Esophagus muscularis mucosa (tissue), 4 donors: Measurements from ENCODE around the gene PIK3C2B. TPM values are rescaled to one million over a fixed set of nuclear protein-coding genes. Genes with fewer than 3 reads are reported as not detected.
A peak's percentile ranks its signal among the peaks of the same experiment; 100 is the strongest.

Source experiments
- DNase-seq: peaks from one replicate; pipeline ENCODE4 v3.0.0-alpha.2; 2017; ENCODE audit errors: extremely low spot score
- H3K27ac ChIP-seq, 4 donors: fragments of 200-600 bp; sonication (generic); replicated peaks in 1 of 4; 1 replicate in 3 of 4; 2 replicates in 1 of 4; pipeline ENCODE4 v1.5.1; 2016 to 2019; ENCODE audit warnings: mild to moderate bottlenecking in 1 of 4
- H3K27me3 ChIP-seq, 4 donors: fragments of 200-600 bp; sonication (generic); one replicate each; pipeline versions ENCODE4 v1.5.1 to v1.6.0; 2016 to 2019
- H3K36me3 ChIP-seq, 4 donors: fragments of 200-600 bp; sonication (generic); one replicate each; pipeline ENCODE4 v1.5.1; 2016 to 2019
- H3K4me1 ChIP-seq, 4 donors: fragments of 200-600 bp; sonication (generic); one replicate each; pipeline ENCODE4 v1.5.1; 2016 to 2019
- H3K4me3 ChIP-seq, 4 donors: fragments of 200-600 bp; sonication (generic); 1 replicate in 2 of 4; 2 replicates in 2 of 4; pipeline ENCODE4 v1.5.1; 2016 to 2019; ENCODE audit warnings: mild to moderate bottlenecking in 4 of 4, moderate library complexity in 1 of 4
- H3K9me3 ChIP-seq, 4 donors: fragments of 200-600 bp; sonication (generic); 1 replicate in 3 of 4; 2 replicates in 1 of 4; pipeline ENCODE4 v1.5.1; 2016 to 2019
- EP300 ChIP-seq: sonication (generic); formaldehyde crosslinking; IDR thresholded peaks from one replicate; pipeline ENCODE4 v1.6.1; 2017; ENCODE audit warnings: antibody characterized with exemption
- POLR2A ChIP-seq: fragments of 450-650 bp; IDR thresholded peaks from one replicate; pipeline ENCODE4 v1.6.1; 2017; ENCODE audit warnings: antibody characterized with exemption, moderate library complexity, mild to moderate bottlenecking, low read depth
- POLR2AphosphoS5 ChIP-seq, 2 donors: sonication (generic); formaldehyde crosslinking; IDR thresholded peaks; one replicate each; pipeline ENCODE4 v1.6.1; 2017; ENCODE audit warnings: antibody characterized with exemption in 2 of 2
- WGBS: methylation state at CpG from one replicate; pipeline ENCODE4 v1.1.5; 2018; 5-methylcytosine and 5-hydroxymethylcytosine counted together
- intact Hi-C: fragments of 100-400 bp; cut with DNase I; formaldehyde crosslinking; loops from one replicate; pipeline ENCODE4 v1.15.1; 2023
- total RNA-seq, 4 donors: library from RNA; depleted of rRNA; stranded (reverse); fragments of >200 nt; gene quantifications; one replicate each; pipeline versions ENCODE4 v1.1.0 to v1.2.1, GENCODE V29; 2016
- TF ChIP-seq, protein P1 (sequence below), 3 experiments: fragments of 200-600 bp in 2 of 3; fragments of 450-650 bp in 1 of 3; sonication (generic) in 2 of 3; IDR thresholded peaks; one replicate each; pipeline ENCODE4 v1.5.1; 2017 to 2019; ENCODE audit warnings: antibody characterized with exemption in 3 of 3, mild to moderate bottlenecking in 2 of 3, moderate library complexity in 1 of 3

PIK3C2B gene
- total RNA-seq, 4 donors from 2014 or later: 10.8 to 15.8 (median 13.6) TPM

DNA sequence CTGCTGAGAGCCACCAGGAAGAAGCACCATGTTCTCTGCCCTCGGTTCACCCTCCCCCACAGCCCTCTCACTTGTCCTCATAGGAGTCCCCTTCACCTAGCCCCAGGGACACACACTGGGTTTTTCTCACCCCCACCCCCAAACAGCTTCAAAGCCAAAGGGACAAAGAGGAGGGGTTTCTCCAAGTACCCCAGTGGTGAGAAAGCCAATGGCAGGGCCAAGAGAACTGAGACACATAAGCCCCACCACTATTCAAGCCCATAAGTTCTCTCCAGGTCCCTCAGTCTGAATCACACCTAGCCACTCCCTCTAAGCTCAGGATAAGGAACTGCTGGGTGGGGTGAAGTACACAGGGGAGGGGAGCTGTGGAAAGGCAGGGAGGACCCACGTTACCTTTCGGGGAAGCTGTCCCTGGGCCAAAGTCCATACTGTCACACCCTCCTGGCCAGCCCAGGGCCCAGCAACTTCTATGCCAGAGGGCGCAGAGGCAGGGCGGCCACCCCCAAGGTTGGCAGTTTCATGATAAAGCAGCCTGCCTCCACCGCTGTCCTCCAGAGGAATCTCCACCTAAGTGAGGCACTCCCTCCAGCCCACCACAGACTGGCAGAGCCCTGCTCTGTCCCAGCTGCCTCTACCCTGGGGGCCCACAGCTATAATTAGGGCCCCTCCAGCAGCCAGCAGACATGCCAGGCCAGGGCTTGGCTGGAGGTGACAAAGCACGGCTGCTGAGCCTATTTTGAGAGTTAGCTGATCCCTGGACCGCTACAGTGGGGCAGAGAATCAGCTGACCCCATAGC lies 43.9 kb downstream of the PIK3C2B start:
- no peaks in the 10 kb centered on the region for H3K27me3 ChIP-seq
- TF ChIP-seq POLR2A: no peak
- TF ChIP-seq POLR2AphosphoS5 (IDR thresholded peaks at IDR 0.05): no peak
- no peak for TF ChIP-seq EP300
- TF ChIP-seq, protein P1, sequence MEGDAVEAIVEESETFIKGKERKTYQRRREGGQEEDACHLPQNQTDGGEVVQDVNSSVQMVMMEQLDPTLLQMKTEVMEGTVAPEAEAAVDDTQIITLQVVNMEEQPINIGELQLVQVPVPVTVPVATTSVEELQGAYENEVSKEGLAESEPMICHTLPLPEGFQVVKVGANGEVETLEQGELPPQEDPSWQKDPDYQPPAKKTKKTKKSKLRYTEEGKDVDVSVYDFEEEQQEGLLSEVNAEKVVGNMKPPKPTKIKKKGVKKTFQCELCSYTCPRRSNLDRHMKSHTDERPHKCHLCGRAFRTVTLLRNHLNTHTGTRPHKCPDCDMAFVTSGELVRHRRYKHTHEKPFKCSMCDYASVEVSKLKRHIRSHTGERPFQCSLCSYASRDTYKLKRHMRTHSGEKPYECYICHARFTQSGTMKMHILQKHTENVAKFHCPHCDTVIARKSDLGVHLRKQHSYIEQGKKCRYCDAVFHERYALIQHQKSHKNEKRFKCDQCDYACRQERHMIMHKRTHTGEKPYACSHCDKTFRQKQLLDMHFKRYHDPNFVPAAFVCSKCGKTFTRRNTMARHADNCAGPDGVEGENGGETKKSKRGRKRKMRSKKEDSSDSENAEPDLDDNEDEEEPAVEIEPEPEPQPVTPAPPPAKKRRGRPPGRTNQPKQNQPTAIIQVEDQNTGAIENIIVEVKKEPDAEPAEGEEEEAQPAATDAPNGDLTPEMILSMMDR (IDR thresholded peaks at IDR 0.05): no peak
- no peak overlapping the region for H3K4me3 ChIP-seq
- peaks cover 9 to 91% (median 64%) of the 10 kb centered on the region in 4 donors for H3K36me3 ChIP-seq
- no peak for DNase-seq
- H3K4me1 ChIP-seq: peaks cover 21 to 45% (median 26%) of the 10 kb centered on the region in 4 donors
- no peaks in the 10 kb centered on the region for H3K9me3 ChIP-seq
- intact Hi-C loops: no loop called here
- H3K27ac ChIP-seq: peak overlapping the region in 3 of 4 donors; percentile 31 to 60 (median 47)
- 75% methylated on average over 3 of the region's 8 CpGs for WGBS

DNA sequence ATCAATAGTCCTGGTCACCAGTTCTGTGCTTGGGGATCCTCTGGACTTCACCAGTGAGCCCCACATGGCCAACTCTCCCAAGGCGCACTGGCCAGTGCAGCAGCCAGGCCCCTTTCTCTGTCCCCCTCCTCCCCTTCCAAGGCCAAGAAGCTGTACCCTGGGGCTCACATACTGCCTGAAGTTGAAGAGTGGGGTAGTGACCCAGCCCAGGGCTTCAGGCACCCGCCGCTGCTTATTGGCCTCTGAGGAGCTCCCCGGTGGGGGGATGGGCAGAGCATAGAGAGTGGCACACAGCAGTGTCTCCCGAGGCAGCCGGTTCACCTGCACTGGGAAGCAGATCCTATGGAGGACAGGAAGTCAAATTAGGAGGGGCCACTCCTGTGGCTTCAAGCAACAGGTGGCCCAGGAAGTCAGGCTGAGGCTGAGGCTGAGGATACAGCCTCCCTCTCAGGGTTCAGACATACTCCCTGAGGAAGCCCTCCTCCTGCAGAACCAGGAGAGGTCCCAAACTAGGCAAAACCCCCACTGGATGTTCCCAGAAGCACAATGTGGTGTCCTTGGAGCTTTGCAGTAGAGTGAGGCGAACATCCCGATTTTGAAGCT lies 44.8 kb downstream of the PIK3C2B start:
- TF ChIP-seq POLR2A (no peak), POLR2AphosphoS5 (IDR thresholded peaks at IDR 0.05) (no peak), EP300 (no peak)
- TF ChIP-seq, protein P1 (IDR thresholded peaks at IDR 0.05): no peak
- no peaks in the 10 kb centered on the region for H3K27me3 ChIP-seq
- no peak for DNase-seq
- no peak overlapping the region for H3K27ac ChIP-seq
- H3K36me3 ChIP-seq: peaks cover under 1 to 84% (median 60%) of the 10 kb centered on the region in 4 donors
- intact Hi-C loops: no loop called here
- H3K4me1 ChIP-seq: peaks cover 21 to 45% (median 26%) of the 10 kb centered on the region in 4 donors
- H3K4me3 ChIP-seq: no peak overlapping the region
- no peaks in the 10 kb centered on the region for H3K9me3 ChIP-seq
- 73% methylated on average over 6 of the region's 8 CpGs for WGBS

DNA sequence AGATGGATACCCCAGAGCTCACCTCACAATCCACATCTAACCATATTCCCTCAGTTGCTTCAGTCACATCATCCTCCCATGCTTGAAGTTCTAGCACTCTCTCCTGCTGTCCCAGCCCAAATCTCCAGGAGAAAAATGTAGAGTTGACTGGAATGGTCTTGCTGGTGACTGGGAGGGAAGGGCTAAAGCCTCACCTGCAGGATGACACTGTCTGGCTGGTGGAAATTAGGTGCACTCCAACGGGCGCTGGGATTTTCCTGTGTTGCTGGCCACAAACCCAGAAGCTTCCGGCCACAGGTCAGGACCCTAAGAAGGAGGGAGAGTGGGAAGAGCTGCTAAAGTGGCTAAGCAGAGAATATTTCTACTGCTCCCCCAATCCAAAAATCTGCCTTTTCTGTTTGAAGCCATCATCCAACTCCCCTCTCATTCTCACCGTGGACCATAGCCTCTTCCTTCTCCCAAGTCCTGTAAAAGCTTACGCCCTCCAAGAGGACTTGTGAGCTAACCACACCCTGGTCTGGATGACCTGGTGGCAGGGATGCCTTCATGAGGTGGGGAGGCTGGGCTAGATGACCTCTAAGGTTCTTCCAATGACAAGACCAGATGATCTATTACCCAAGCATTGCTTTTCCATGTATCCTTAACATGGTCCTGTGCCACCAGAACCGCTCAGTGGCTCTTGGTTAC lies 45.5 kb downstream of the PIK3C2B start:
- intact Hi-C loops: no loop called here
- Histone ChIP-seq H3K27me3 (no peaks in the 10 kb centered on the region), H3K4me3 (no peak overlapping the region), H3K27ac (peak overlapping the region in 1 of 4 donors; percentile 17), H3K9me3 (no peaks in the 10 kb centered on the region), H3K4me1 (peaks cover 21 to 45% (median 26%) of the 10 kb centered on the region in 4 donors), H3K36me3 (peaks cover 3 to 84% (median 60%) of the 10 kb centered on the region in 4 donors)
- no peak for DNase-seq
- WGBS: 83% methylated on average over 5 of the region's 6 CpGs
- no peak for TF ChIP-seq EP300
- TF ChIP-seq POLR2A: no peak
- TF ChIP-seq POLR2AphosphoS5 (IDR thresholded peaks at IDR 0.05): no peak
- TF ChIP-seq, protein P1 (IDR thresholded peaks at IDR 0.05): no peak

DNA sequence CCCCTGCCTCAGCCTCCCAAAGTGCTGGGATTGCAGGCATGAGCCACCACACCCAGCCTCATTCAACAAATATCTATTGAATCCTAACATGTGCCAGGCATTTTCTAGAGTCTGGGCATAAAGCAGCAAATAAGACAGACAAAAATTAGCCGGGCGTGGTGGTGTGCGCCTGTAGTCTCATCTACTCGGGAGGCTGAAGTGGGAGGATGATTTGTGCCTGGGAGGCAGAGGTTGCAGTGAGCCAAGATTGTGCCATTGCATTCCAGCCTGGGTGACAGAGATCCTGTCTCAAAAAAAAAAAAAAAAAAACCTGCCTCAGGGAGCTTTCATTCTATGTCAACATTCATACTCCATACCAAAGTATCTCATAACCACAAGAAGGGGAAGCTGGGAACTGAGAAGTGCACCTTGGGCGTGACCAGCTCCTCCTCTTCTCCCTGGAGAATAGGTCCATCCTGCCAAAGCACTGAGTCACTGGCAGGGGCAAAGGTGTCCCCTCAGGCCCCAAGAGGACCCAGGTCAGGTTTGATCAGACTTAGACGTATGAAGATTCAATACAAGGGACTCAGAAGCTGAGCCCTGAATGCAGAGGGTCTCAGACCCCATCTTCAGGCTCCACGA lies 46.2 kb downstream of the PIK3C2B start:
- 84% methylated on average over 7 of the region's 7 CpGs for WGBS
- peaks cover 17 to 48% (median 26%) of the 10 kb centered on the region in 4 donors for H3K4me1 ChIP-seq
- peaks cover 9 to 84% (median 60%) of the 10 kb centered on the region in 4 donors for H3K36me3 ChIP-seq
- TF ChIP-seq POLR2A: no peak
- TF ChIP-seq, protein P1 (IDR thresholded peaks at IDR 0.05): no peak
- no peak for TF ChIP-seq EP300
- TF ChIP-seq POLR2AphosphoS5 (IDR thresholded peaks at IDR 0.05): no peak
- DNase-seq: no peak
- peak overlapping the region in 1 of 4 donors; percentile 17 for H3K27ac ChIP-seq
- H3K9me3 ChIP-seq: no peaks in the 10 kb centered on the region
- no peaks in the 10 kb centered on the region for H3K27me3 ChIP-seq
- intact Hi-C loops: no loop called here
- no peak overlapping the region for H3K4me3 ChIP-seq
